Stomach (tissue), 9 donors: ENCODE results near the gene SORCS3. TPM values are rescaled to one million over a fixed set of nuclear protein-coding genes. Genes with fewer than 3 reads are reported as not detected.

Source experiments
- DNase-seq, 2 donors: peaks; one replicate each; pipeline versions ENCODE4 v3.0.0 to v3.0.0-alpha.2; 2013 to 2019
- H3K27ac ChIP-seq, 5 donors: fragments of 200-600 bp in 4 of 5; sonication (generic) in 4 of 5; one replicate each; pipeline ENCODE4 v1.5.1; 2013 to 2019; ENCODE audit warnings: mild to moderate bottlenecking in 1 of 5, moderate library complexity in 1 of 5
- H3K27me3 ChIP-seq, 3 donors: fragments of 200-600 bp; sonication (generic); one replicate each; pipeline ENCODE4 v1.5.1; 2017 to 2019; ENCODE audit warnings: mixed run types in 1 of 3
- H3K36me3 ChIP-seq, 4 donors: fragments of 200-600 bp; sonication (generic); 1 replicate in 3 of 4; 2 replicates in 1 of 4; pipeline ENCODE4 v1.5.1; 2016 to 2019
- H3K4me1 ChIP-seq, 4 donors: fragments of 200-600 bp; sonication (generic); one replicate each; pipeline ENCODE4 v1.5.1; 2016 to 2019
- H3K4me3 ChIP-seq, 4 donors: fragments of 200-600 bp; sonication (generic) in 3 of 4; one replicate each; pipeline ENCODE4 v1.5.1; 2016 to 2019; ENCODE audit warnings: mild to moderate bottlenecking in 1 of 4
- H3K9me3 ChIP-seq, 4 donors: fragments of 200-600 bp; sonication (generic); one replicate each; pipeline ENCODE4 v1.5.1; 2016 to 2019
- CTCF ChIP-seq, 7 experiments: fragments of 450-650 bp in 4 of 7; fragments of 200-600 bp in 3 of 7; sonication (generic) in 3 of 7; IDR thresholded peaks; one replicate each; pipeline ENCODE4 v1.5.1; 2016 to 2019; ENCODE audit warnings: antibody characterized with exemption in 7 of 7, control low read depth in 2 of 7, mild to moderate bottlenecking in 1 of 7
- EP300 ChIP-seq: sonication (generic); formaldehyde crosslinking; IDR thresholded peaks from one replicate; pipeline ENCODE4 v1.6.1; 2017; ENCODE audit warnings: antibody characterized with exemption
- POLR2A ChIP-seq, 4 donors: fragments of 450-650 bp; IDR thresholded peaks; one replicate each; pipeline ENCODE4 v1.6.1; 2016; ENCODE audit warnings: antibody characterized with exemption in 4 of 4, control low read depth in 2 of 4, mild to moderate bottlenecking in 1 of 4, moderate library complexity in 1 of 4
- POLR2AphosphoS5 ChIP-seq, 3 donors: sonication (generic); formaldehyde crosslinking; IDR thresholded peaks; one replicate each; pipeline ENCODE4 v1.6.1; 2016; ENCODE audit warnings: antibody characterized with exemption in 3 of 3
- WGBS, 5 donors: extraction: QIAGEN DNeasy Blood & Tissue Kit in 3 of 5; methylation state at CpG; one replicate each; pipeline versions ENCODE4 v1.1.5 to v1.1.7; 2013 to 2018; 5-methylcytosine and 5-hydroxymethylcytosine counted together
- intact Hi-C: fragments of 100-400 bp; cut with DNase I; formaldehyde crosslinking; loops from one replicate; pipeline ENCODE4 v1.15.1; 2023; ENCODE audit warnings: low total_unique reads
- polyA plus RNA-seq, 3 donors: library from polyadenylated mRNA; stranded (reverse); fragments of 200-250 nt; gene quantifications; one replicate each; pipeline ENCODE4 v1.2.3, GENCODE V29; 2013
- total RNA-seq, 5 donors: library from RNA; depleted of rRNA; stranded (reverse); fragments of >200 nt; gene quantifications; one replicate each; pipeline versions ENCODE4 v1.1.0 to v1.2.3, GENCODE V29; 2014 to 2016
- donor health status: healthy with polysubstance abuse.
- donor health status: Bipolar disorder and iron deficiency.
- donor health status: healthy.

The SORCS3 gene
- total and polyA plus RNA-seq, 8 donors = 0.06 to 2.6 (median 0.20) TPM; not detected in 4

- H3K27ac ChIP-seq = no peak overlapping the region
- no peaks in the 10 kb centered on the region for H3K9me3 ChIP-seq
- 71 to 87% (median 76%) methylated on average over 3 of the region's 3 CpGs for WGBS, 5 donors
- no peaks in the 10 kb centered on the region for H3K36me3 ChIP-seq
- no peak for DNase-seq
- H3K4me1 ChIP-seq = no peaks in the 10 kb centered on the region
- intact Hi-C loops = no loop called here
- H3K27me3 ChIP-seq = no peaks in the 10 kb centered on the region
- no peak overlapping the region for H3K4me3 ChIP-seq
- TF ChIP-seq EP300 (no peak), POLR2AphosphoS5 (IDR thresholded peaks at IDR 0.05) (no peak), CTCF (IDR thresholded peaks at IDR 0.05) (no peak), POLR2A (IDR thresholded peaks at IDR 0.05) (no peak)
Measured at GRCh38 chr10:105140600-105140999, 499.5 kb downstream of the SORCS3 start.

DNA sequence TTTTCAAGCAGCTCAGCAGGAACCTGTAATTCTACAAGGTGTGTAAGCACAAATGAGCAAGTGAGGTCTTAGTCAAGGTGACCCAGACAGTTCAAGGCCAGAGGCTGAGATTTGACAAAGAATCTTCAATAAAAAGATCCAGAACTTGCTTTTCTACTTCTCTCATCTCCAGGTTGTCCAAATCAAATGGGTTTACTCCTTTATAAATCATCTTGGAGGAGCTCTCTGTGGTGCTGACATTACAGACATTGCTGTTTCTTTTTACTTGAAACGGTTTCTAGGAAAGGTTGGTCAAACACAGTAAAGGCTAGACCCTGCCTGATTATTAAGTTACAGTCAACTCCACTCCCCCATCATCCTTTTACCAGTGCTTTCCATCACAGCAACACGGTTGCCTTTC is 504.6 kb downstream of the SORCS3 start:
- WGBS, 5 donors = 40 to 49% (median 43%) methylated on average over 2 of the region's 2 CpGs
- TF ChIP-seq POLR2A (IDR thresholded peaks at IDR 0.05) (no peak), CTCF (IDR thresholded peaks at IDR 0.05) (no peak), POLR2AphosphoS5 (IDR thresholded peaks at IDR 0.05) (no peak), EP300 (no peak)
- Histone ChIP-seq H3K4me3 (no peak overlapping the region), H3K27ac (no peak overlapping the region), H3K36me3 (no peaks in the 10 kb centered on the region), H3K27me3 (no peaks in the 10 kb centered on the region), H3K9me3 (no peaks in the 10 kb centered on the region), H3K4me1 (no peaks in the 10 kb centered on the region)
- intact Hi-C loops = no loop called here
- DNase-seq = no peak

GRCh38 chr10:105146436-105146835 is 505.3 kb downstream of the SORCS3 start:
- Histone ChIP-seq H3K4me1 (no peaks in the 10 kb centered on the region), H3K9me3 (no peaks in the 10 kb centered on the region), H3K36me3 (no peaks in the 10 kb centered on the region), H3K27ac (no peak overlapping the region), H3K4me3 (no peak overlapping the region), H3K27me3 (no peaks in the 10 kb centered on the region)
- DNase-seq = no peak
- TF ChIP-seq CTCF (IDR thresholded peaks at IDR 0.05) (no peak), POLR2AphosphoS5 (IDR thresholded peaks at IDR 0.05) (no peak), EP300 (no peak), POLR2A (IDR thresholded peaks at IDR 0.05) (no peak)
- WGBS, 5 donors = 93 to 98% (median 95%) methylated on average over 2 of the region's 2 CpGs
- intact Hi-C loops = no loop called here

- Histone ChIP-seq H3K36me3 (no peaks in the 10 kb centered on the region), H3K27ac (no peak overlapping the region), H3K9me3 (no peaks in the 10 kb centered on the region), H3K4me3 (no peak overlapping the region), H3K27me3 (no peaks in the 10 kb centered on the region), H3K4me1 (no peaks in the 10 kb centered on the region)
- intact Hi-C loops = no loop called here
- TF ChIP-seq EP300 (no peak), CTCF (IDR thresholded peaks at IDR 0.05) (no peak), POLR2A (IDR thresholded peaks at IDR 0.05) (no peak), POLR2AphosphoS5 (IDR thresholded peaks at IDR 0.05) (no peak)
- no peak for DNase-seq
- WGBS, 5 donors = 0 to 84% (median 7%) methylated on average over 1 of the region's 1 CpG
Measured at GRCh38 chr10:105148456-105148855, 507.4 kb downstream of the SORCS3 start.
